HG03039 (cell line): ENCODE data around the gene RAD9B.
"Not testable (repeated sequence)": the region's sequence is repeated elsewhere in the genome, so short reads cannot be mapped to it uniquely, and the experiment has no call there.

ENCODE experiments used
- ATAC-seq: cut with Tn5 transposase; IDR thresholded peaks from one replicate; pipeline ENCODE4 v1.9.1; 2021; ENCODE audit warnings: mild to moderate bottlenecking, moderate library complexity; ENCODE audit not compliant: unreplicated experiment

RAD9B gene

GRCh38 chr12:110501752-110502738, at the start of gene RAD9B, which contains the start of gene VPS29:
Gene RAD9B (plus strand): TSS chr12:110502331. CDS start chr12:110502338, 7 bp downstream.
Gene VPS29 (minus strand): TSS chr12:110502111. CDS start chr12:110502051, 60 bp downstream.
- ATAC-seq, result peak; percentile 89

DNA sequence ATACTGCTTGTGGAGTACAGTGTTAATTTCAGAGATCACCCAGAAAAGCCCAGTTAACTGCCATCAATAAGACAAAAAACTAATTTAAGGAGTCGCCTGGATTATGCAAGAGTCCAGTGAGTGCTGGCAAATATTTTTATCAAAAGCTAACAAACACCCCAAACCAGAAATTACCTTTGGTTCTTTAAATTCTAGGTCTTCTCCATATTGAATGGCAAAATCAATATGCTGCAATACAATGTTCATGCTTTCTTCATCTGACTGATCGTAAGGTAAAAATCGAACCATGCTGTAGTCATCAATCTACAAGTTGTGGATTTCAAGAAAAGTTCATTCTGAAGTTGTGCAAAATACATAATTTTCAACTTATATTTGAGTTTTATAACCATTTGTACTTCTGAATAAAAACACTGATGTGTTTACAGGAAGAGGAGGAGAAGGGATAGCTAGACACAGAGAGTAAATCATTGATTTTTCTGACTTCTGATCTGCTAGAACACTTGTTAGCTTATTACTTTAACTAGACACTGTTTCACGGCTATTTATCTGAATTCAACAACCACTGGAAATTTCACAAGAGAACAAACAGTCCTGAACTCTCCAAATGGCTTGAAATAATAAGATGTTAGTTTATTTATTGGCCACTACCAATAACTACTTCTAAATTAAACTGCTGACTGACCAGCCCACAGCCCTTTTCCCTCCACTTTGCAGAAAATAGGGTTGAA, 48.4 kb upstream of the RAD9B start:
- no peak for ATAC-seq

DNA sequence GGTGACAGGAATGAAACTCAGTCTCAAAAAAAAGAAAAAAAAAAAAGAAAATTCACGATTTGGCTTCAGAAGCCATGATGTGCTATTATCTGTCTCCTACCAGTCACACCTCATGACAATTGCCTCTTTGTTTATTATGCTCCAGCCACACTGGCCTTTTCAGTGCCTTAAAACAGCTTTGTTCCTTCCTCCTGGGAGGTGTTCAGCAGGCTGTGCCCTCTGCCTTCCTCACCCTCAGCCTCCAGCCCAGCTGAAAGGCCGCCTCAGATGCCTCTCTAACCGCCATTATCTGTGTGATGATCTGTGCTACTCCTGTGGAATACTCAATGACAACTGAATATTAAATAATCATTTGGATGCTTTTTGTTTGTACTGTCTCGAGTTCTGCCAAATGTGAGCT, 43.4 kb upstream of the RAD9B start:
- no peak for ATAC-seq

GRCh38 chr12:110461189-110461588, 40.9 kb upstream of the RAD9B start:
- ATAC-seq, result not testable (repeated sequence)

- ATAC-seq, result no peak
Observed at GRCh38 chr12:110465024-110465423, 37.1 kb upstream of the RAD9B start.

DNA sequence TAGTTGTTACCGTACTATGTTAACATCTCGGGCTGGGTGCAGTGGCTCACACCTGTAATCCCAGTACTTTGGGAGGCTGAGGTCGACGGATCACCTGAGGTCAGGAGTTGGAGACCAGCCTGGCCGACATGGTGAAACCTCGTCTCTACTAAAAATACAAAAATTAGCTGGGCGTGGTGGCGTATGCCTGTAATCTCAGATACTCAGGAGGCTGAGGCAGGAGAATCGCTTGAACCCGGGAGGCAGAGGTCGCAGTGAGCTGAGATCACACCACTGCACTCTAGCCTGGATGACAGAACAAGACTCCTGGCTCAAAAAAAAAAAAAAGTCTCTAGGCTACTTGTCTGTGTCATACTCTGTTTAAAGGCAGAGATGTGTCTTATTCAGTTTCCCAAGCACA, 36.4 kb upstream of the RAD9B start:
- ATAC-seq, result not testable (repeated sequence)

DNA sequence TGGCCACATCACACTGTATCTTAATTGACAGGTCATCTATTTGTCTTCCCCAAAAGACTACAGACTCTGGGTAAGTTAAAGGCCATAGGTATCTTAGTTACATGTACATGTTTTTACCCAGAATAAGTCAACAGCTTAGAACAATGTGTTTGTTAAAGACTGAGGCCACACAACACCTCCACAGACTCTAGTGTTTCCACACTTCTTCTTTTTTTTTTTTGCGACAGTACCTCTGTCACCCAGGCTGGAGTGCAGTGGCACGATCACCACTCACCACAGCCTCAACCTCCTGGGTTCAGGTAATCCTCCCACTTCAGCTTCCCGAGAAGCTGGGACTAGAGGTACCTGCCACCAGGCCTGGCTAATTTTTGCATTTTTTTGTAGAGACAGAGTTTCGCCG, 35.3 kb upstream of the RAD9B start:
- ATAC-seq, result no peak

DNA sequence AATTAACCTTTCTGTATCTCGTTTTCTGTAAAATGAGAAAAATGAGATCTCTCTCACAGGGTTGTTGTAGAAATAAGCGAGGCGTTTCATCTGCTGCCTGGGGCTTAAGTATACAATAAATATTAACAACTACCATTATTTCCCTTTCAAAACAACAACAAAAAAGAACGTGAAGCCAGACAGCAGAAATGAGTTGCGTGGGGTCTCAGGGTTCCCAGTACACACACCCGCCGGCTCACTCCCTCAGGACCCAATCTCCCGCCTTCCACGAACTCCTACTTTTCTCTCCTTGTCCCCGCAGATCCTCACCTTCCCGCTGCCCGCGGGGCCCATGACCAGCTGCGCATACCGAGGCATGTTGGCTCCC, 34.3 kb upstream of the RAD9B start:
- no peak for ATAC-seq

DNA sequence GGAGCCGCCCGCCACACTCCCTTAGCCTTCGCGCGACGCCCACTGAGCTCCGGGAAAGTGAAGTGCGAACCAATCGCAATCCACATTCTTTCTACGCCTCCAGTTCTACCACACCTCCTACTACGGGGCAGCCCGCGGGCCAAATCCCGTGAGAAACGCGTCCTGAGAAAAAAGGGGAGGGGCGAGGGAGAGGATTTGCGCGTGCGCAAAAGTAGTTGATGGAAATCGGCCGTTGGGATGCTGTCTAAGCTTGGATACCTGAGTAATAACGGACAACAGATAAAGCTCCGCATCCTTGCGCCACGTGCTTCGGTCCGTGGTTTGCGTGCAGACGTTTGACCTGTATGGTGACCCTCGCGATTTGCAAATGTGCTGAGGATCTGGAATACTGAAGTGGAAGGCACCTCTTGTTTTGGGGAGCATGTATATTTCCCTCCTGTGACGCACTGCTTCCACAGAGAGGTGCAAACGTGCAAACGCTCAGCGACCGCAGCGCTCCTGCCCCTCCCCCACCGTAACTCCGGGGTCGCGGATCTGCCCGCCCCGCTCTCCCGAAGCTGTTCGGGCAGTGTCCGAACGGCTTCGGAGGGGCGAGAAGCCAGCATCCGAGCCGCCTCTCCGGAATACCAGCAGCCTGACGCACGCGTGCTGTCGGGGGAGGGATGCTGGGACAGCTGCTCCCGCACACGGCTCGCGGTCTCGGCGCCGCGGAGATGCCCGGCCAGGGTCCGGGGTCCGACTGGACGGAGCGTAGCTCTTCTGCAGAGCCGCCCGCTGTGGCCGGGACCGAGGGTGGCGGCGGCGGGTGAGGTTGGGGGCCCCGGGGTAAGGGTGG, 33.7 kb upstream of the RAD9B start, which contains the start of the genes FAM216A and GPN3:
Gene FAM216A (plus strand): TSS at position 632 of the 835 bp plus-strand sequence. CDS start 31 bp downstream, at position 663.
Gene GPN3 (minus strand): TSS at position 44 of the 835 bp plus-strand sequence. CDS start 54 bp downstream, outside the sequence.
- peak; percentile 73 for ATAC-seq

GRCh38 chr12:110475426-110475825, 26.7 kb upstream of the RAD9B start:
- no peak for ATAC-seq

DNA sequence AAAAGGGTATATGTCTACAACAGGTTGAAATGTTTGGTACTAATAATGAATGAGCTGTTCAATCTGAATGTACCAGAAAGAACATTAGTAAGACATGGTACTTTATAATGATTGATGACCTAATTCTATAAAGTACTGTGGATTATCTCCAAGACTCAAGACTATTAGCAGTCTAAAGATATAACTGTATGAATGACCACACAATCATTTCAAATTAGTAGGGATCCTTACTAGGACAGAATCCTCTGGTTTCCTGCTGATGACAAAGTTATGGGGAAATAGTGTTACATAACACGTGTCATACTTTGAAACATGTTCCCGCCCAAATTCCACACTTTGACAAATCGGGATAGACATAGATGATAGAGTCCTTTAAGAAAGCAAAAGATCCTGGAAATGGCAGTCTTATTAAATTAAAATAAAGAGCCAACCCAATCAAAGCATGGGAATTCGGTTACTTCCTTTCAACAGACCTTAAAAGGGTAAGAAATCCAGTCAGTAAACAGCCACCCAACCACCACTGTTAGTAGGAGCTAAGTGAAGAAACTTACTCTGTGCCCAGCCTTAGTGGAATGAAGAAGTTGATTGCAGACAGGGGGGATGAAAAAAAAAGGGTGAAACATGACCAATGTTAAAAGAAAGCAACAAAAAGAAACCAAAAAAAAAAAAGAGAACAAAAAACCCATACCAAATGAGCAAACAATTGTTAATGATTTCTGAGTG, 3.0 kb upstream of the RAD9B start:
- no peak for ATAC-seq

DNA sequence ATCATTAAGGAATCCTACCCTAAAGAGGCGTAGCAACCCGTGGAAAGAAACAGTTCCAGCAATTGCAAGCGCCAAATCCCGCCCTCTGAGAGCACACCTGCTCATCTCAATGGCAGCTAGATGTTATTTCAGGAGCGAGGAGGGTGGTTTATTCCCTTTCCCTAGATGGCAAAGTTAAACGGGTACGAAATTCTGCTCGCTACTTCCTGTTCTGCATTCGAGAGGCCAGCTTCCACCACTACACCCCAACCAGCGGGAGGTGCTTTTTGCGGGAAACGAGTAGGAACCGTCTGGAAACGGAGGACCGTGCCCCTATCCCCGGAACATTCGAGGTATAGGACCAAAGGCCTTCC, 756 bp upstream of the RAD9B start:
- no peak for ATAC-seq

- no peak for ATAC-seq
Observed at GRCh38 chr12:110503432-110503831, 1.3 kb downstream of the RAD9B start.

- ATAC-seq, result no peak
Observed at GRCh38 chr12:110505332-110505731, 3.2 kb downstream of the RAD9B start.

GRCh38 chr12:110508071-110508586, 6.0 kb downstream of the RAD9B start:
- ATAC-seq, result no peak

GRCh38 chr12:110513842-110514241, 11.7 kb downstream of the RAD9B start:
- no peak for ATAC-seq

DNA sequence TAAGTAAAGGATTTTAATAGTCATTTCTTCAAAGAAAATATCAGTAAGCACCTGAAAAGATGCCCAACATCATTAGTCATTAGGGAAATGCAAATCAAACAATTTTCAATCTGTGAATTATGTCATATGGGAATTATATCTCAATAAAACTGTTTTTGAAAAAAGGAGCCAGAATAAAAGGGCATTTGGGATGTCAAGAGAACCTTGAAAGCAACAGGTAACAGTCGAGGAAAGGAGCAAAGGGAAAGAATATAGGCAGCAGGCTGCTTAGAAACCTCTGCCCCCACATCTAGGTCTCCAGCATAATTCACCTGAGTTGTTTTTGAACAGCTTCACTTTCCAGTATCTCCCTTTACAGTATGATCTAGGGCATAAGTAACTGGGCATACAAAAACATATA, 12.2 kb downstream of the RAD9B start:
- ATAC-seq, result no peak

DNA sequence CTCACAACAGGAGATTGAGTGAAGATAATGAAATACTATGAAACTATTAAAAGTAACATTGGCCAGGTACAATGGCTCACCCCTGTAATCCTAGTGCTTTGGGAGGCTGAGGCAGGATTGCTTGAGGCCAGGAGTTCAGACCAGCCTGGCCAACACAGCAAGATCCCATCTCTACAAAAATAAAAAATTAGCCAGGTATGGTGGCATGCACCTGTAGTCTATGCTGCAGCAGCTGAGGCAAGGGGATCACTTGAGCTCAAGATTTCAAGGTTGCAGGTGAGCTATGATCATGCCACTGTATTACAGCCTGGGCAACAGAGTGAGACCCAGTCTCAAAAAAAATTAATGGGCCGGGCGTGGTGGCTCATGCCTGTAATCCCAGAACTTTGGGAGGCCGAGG, 14.9 kb downstream of the RAD9B start:
- ATAC-seq, result no peak

DNA sequence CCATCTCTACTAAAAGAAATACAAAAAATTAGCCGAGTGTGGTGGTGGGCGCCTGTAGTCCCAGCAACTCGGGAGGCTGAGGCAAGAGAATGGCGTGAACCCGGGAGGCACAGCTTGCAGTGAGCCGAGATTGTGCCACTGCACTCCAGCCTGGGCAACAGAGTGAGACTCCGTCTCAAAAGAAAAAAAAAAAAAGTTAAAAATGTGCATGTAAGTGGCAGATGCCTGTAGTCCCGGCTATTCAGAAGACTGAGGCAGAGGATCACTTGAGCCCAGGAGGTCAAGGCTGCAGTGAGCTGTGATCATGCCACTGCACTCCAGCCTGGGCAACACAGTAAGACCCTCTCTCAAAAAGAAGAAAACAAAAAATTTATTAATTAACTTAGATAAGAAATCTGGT, 15.9 kb downstream of the RAD9B start:
- not testable (repeated sequence) for ATAC-seq
